Smooth muscle cell (in vitro differentiated cells): ENCODE measurements around the gene BRAT1. TPM values are rescaled to one million over a fixed set of nuclear protein-coding genes. Genes with fewer than 3 reads are reported as not detected.
A peak's percentile ranks its signal among the peaks of the same experiment; 100 is the strongest.

Source experiments
- DNase-seq: peaks from one replicate; lab custom pipeline; 2025; ENCODE audit not compliant: unreplicated experiment; lab: John Stamatoyannopoulos, UW
- H2AFZ ChIP-seq: fragments of 200-600 bp; sonication (generic); 2 replicates; pipeline ENCODE4 v1.6.0; 2016; ENCODE audit warnings: antibody characterized with exemption, low read depth, mild to moderate bottlenecking
- H3F3A ChIP-seq: fragments of 200-600 bp; sonication (generic); 2 replicates; pipeline ENCODE4 v1.6.0; 2017; ENCODE audit warnings: antibody characterized with exemption, low read depth
- H3K27ac ChIP-seq: fragments of 200-600 bp; sonication (generic); 2 replicates; pipeline ENCODE4 v1.5.1; 2016; ENCODE audit warnings: low read depth, mild to moderate bottlenecking
- H3K27me3 ChIP-seq: fragments of 200-600 bp; sonication (generic); 2 replicates; pipeline ENCODE4 v1.6.1; 2016; ENCODE audit warnings: low read depth, mild to moderate bottlenecking
- H3K36me3 ChIP-seq: fragments of 200-600 bp; sonication (generic); 2 replicates; pipeline ENCODE4 v1.5.1; 2016; ENCODE audit warnings: low read depth
- H3K4me1 ChIP-seq: fragments of 200-600 bp; sonication (generic); 2 replicates; pipeline ENCODE4 v1.5.1; 2016; ENCODE audit warnings: low read depth
- H3K4me2 ChIP-seq: fragments of 200-600 bp; sonication (generic); 2 replicates; pipeline ENCODE4 v1.6.0; 2016; ENCODE audit warnings: mild to moderate bottlenecking
- H3K4me3 ChIP-seq: fragments of 200-600 bp; sonication (generic); 2 replicates; pipeline ENCODE4 v1.5.1; 2016; ENCODE audit warnings: mild to moderate bottlenecking
- H3K79me2 ChIP-seq: fragments of 200-600 bp; sonication (generic); 2 replicates; pipeline ENCODE4 v1.6.0; 2016; ENCODE audit warnings: low read depth, mild to moderate bottlenecking
- H3K9ac ChIP-seq: fragments of 200-600 bp; sonication (generic); 2 replicates; pipeline ENCODE4 v1.6.0; 2016; ENCODE audit warnings: low read depth
- H3K9me3 ChIP-seq: fragments of 200-600 bp; sonication (generic); replicated peaks from 2 replicates; pipeline ENCODE4 v1.5.1; 2016; ENCODE audit warnings: low read depth
- H4K20me1 ChIP-seq: fragments of 200-600 bp; sonication (generic); 2 replicates; pipeline ENCODE4 v1.6.0; 2016; ENCODE audit warnings: low read depth
- WGBS: methylation state at CpG from one replicate; pipeline ENCODE4 v1.1.7; 2016; ENCODE audit warnings: low lambda C conversion rate; 5-methylcytosine and 5-hydroxymethylcytosine counted together
- polyA plus RNA-seq: library from polyadenylated mRNA; unstranded; fragments of >200 nt; fragmentation: Nextera tagmentation; extraction: Ambion mirVana; gene quantifications from 2 replicates; pipeline ENCODE4 v1.2.1, GENCODE V29; 2016
- total RNA-seq: library from RNA; depleted of rRNA; stranded (reverse); fragments of >200 nt; gene quantifications from 2 replicates; pipeline ENCODE4 v1.2.3, GENCODE V29; 2014
- TF ChIP-seq, protein P1 (sequence below): fragments of 200-600 bp; sonication (generic); IDR thresholded peaks from 2 replicates; pipeline ENCODE4 v1.5.1; 2017; ENCODE audit warnings: borderline replicate concordance, mild to moderate bottlenecking, antibody characterized with exemption; ENCODE audit not compliant: insufficient read depth, poor library complexity, severe bottlenecking

BRAT1 gene
- total and polyA plus RNA-seq, 2 experiments from 2014 or later, result 11.2 to 32.4 TPM

GRCh38 chr7:2571409-2571808 is 16.1 kb upstream of the BRAT1 start:
- Histone ChIP-seq H3K79me2 (peaks cover 3% of the 10 kb centered on the region), H2AFZ (no peak overlapping the region), H3K27ac (peak overlapping the region; percentile 97), H3F3A (peaks cover 3% of the 10 kb centered on the region), H3K4me3 (no peak overlapping the region), H3K27me3 (no peaks in the 10 kb centered on the region), H3K36me3 (no peaks in the 10 kb centered on the region), H3K4me2 (no peak overlapping the region), H3K4me1 (peaks cover 18% of the 10 kb centered on the region), H3K9me3 (no peaks in the 10 kb centered on the region), H3K9ac (peak overlapping the region; percentile 87), H4K20me1 (peaks cover 18% of the 10 kb centered on the region)
- DNase-seq, result no peak
- TF ChIP-seq, protein P1, sequence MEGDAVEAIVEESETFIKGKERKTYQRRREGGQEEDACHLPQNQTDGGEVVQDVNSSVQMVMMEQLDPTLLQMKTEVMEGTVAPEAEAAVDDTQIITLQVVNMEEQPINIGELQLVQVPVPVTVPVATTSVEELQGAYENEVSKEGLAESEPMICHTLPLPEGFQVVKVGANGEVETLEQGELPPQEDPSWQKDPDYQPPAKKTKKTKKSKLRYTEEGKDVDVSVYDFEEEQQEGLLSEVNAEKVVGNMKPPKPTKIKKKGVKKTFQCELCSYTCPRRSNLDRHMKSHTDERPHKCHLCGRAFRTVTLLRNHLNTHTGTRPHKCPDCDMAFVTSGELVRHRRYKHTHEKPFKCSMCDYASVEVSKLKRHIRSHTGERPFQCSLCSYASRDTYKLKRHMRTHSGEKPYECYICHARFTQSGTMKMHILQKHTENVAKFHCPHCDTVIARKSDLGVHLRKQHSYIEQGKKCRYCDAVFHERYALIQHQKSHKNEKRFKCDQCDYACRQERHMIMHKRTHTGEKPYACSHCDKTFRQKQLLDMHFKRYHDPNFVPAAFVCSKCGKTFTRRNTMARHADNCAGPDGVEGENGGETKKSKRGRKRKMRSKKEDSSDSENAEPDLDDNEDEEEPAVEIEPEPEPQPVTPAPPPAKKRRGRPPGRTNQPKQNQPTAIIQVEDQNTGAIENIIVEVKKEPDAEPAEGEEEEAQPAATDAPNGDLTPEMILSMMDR, result no peak
- 84% methylated on average over 15 of the region's 15 CpGs for WGBS

GRCh38 chr7:2570021-2570420 is 14.7 kb upstream of the BRAT1 start:
- Histone ChIP-seq H3K4me1 (peaks cover 18% of the 10 kb centered on the region), H3F3A (peaks cover 3% of the 10 kb centered on the region), H3K27me3 (no peaks in the 10 kb centered on the region), H3K36me3 (no peaks in the 10 kb centered on the region), H4K20me1 (peaks cover 10% of the 10 kb centered on the region), H3K9ac (no peak overlapping the region), H3K4me3 (no peak overlapping the region), H2AFZ (no peak overlapping the region), H3K27ac (no peak overlapping the region), H3K9me3 (no peaks in the 10 kb centered on the region), H3K79me2 (peaks cover 3% of the 10 kb centered on the region), H3K4me2 (no peak overlapping the region)
- no peak for DNase-seq
- TF ChIP-seq, protein P1, result no peak
- WGBS, result 95% methylated on average over 16 of the region's 16 CpGs

DNA sequence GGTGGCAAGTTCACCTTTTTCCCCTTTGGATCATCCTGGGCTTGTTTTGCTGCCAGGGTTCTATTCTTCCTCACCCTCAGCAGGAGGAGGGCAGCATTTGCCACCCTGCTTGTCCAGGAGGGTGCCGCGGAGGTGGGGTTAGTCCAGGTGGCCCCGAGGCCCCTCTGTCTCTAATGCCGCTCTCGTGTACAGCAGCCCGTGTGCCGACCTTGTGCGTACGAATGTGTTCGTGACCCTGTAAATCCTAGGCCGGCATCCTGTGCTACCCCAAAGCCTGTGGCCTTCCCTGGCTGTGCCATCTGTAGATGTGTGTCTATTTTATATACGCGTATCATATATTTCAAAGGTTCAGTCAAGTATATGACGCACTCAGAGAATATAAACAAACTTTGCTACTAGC is 14.1 kb upstream of the BRAT1 start:
- Histone ChIP-seq H3F3A (peaks cover 3% of the 10 kb centered on the region), H3K27ac (no peak overlapping the region), H3K79me2 (peaks cover 3% of the 10 kb centered on the region), H4K20me1 (peaks cover 10% of the 10 kb centered on the region), H3K36me3 (no peaks in the 10 kb centered on the region), H3K4me1 (peaks cover 13% of the 10 kb centered on the region), H3K9ac (no peak overlapping the region), H3K4me2 (no peak overlapping the region), H3K9me3 (no peaks in the 10 kb centered on the region), H3K4me3 (no peak overlapping the region), H3K27me3 (no peaks in the 10 kb centered on the region), H2AFZ (no peak overlapping the region)
- DNase-seq, result no peak
- 98% methylated on average over 14 of the region's 14 CpGs for WGBS
- TF ChIP-seq, protein P1, result no peak

DNA sequence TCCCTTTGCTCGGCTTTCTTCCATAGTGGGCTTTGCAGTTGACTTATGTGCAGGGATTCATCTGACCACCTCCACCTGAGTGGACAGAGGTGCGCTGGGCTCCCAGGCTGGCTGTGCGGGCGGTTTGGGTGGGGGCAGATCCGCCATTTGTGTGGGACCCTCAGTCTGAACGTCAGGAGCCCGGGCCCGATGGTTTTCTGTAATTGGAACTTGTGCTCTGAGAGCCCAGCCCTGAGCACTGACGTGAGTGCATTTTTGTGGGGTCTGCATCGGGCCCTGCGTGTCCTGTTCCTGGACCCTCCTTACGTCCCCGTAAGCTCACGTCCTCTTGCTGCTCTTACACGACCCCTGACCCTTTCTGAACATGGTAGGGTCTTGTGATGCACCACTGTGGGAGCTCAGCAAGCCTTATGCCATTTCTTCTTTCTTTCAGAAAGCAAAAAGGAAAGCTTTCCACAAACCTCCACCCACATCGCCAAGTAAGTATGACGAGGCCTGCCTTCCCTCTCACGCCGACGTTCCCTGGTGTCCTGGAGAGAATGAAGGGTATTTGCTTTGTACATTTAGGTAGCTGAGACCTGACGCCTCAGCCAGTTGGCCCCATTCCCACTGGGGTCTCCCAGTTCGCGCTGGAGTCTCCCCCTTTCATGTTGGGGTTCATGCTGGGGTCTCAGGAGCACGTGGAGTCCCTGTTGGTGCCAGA is 13.3 kb upstream of the BRAT1 start:
- Histone ChIP-seq H3K4me2 (no peak overlapping the region), H3K9ac (no peak overlapping the region), H3K27ac (no peak overlapping the region), H3K36me3 (no peaks in the 10 kb centered on the region), H3K9me3 (no peaks in the 10 kb centered on the region), H3K4me1 (peaks cover 11% of the 10 kb centered on the region), H3K27me3 (no peaks in the 10 kb centered on the region), H3F3A (peaks cover 3% of the 10 kb centered on the region), H3K79me2 (peaks cover 3% of the 10 kb centered on the region), H3K4me3 (no peak overlapping the region), H2AFZ (no peak overlapping the region), H4K20me1 (peaks cover 10% of the 10 kb centered on the region)
- 92% methylated on average over 24 of the region's 24 CpGs for WGBS
- TF ChIP-seq, protein P1, result no peak
- no peak for DNase-seq
